ENCODE measurements around the gene RNF128. TPM values are rescaled to one million over a fixed set of nuclear protein-coding genes. Genes with fewer than 3 reads are reported as not detected.
A peak's percentile ranks its signal among the peaks of the same experiment; 100 is the strongest.

Gene RNF128
- not detected for total RNA-seq
- not detected for total RNA-seq (2013)

- WGBS (ENCODE audit: insufficient coverage): 4% methylated on average over 79 of the region's 79 CpGs
- no peak for ATAC-seq
These were observed at the start of gene RNF128 for GRCh38 chrX:106726485-106727437. RNF128 (plus strand) TSS chrX:106726701; CDS start chrX:106726914, 213 bp downstream.

GRCh38 chrX:106680716-106681115 lies 45.8 kb upstream of the RNF128 start:
- intact Hi-C loops (cut with micrococcal nuclease): no loop called here

More at GRCh38 chrX:106726485-106727437, at the start of gene RNF128:
- Mint-ChIP-seq H3K9me3 (no peaks in the 10 kb centered on the region), H3K27me3 (ENCODE audit: low read depth in 2 of 2) (peaks cover 32 to 34% of the 10 kb centered on the region in 2 donors), H3K4me1 (no peaks in the 10 kb centered on the region), H3K4me3 (no peak within 1 kb of the TSS), H3K36me3 (no peaks in the 10 kb centered on the region), H3K27ac (no peak within 1 kb of the TSS)
- Histone ChIP-seq H3K9me3 (ENCODE audit: control insufficient read depth, insufficient read depth, low read length) (no peaks in the 10 kb centered on the region), H3K27me3 (ENCODE audit: control insufficient read depth, insufficient read depth, low read length) (no peaks in the 10 kb centered on the region), H3K27ac (ENCODE audit: low read length) (no peak within 1 kb of the TSS), H3K4me3 (ENCODE audit: low read length) (no peak within 1 kb of the TSS), H3K4me1 (ENCODE audit: control insufficient read depth, insufficient read depth, low read length) (no peaks in the 10 kb centered on the region), H3K36me3 (ENCODE audit: control insufficient read depth, insufficient read depth, low read length) (no peaks in the 10 kb centered on the region)
- no peak for TF ChIP-seq CTCF (IDR thresholded peaks at IDR 0.05)
- intact Hi-C loops (cut with micrococcal nuclease): no loop called here
- DNase-seq: peak in 1 of 2 donors; percentile 10

GRCh38 chrX:106684207-106684606 lies 42.3 kb upstream of the RNF128 start:
- Mint-ChIP-seq H3K36me3 (peaks cover 6% of the 10 kb centered on the region), H3K4me1 (no peaks in the 10 kb centered on the region), H3K27me3 (ENCODE audit: low read depth in 2 of 2) (peaks cover 5 to 39% of the 10 kb centered on the region in 2 donors), H3K9me3 (peaks cover 0 to 3% of the 10 kb centered on the region in 2 donors), H3K4me3 (no peak overlapping the region), H3K27ac (no peak overlapping the region)
- ATAC-seq (no peak), DNase-seq (no peak)
- intact Hi-C loops (cut with micrococcal nuclease): no loop called here
- H3K4me1 ChIP-seq (ENCODE audit: control insufficient read depth, insufficient read depth, low read length): no peaks in the 10 kb centered on the region
- no peak overlapping the region for H3K4me3 ChIP-seq (ENCODE audit: low read length)
- no peaks in the 10 kb centered on the region for H3K9me3 ChIP-seq (ENCODE audit: control insufficient read depth, insufficient read depth, low read length)
- 97% methylated on average over 4 of the region's 4 CpGs for WGBS (ENCODE audit: insufficient coverage)
- no peaks in the 10 kb centered on the region for H3K27me3 ChIP-seq (ENCODE audit: control insufficient read depth, insufficient read depth, low read length)
- TF ChIP-seq CTCF (IDR thresholded peaks at IDR 0.05): no peak
- no peaks in the 10 kb centered on the region for H3K36me3 ChIP-seq (ENCODE audit: control insufficient read depth, insufficient read depth, low read length)
- no peak overlapping the region for H3K27ac ChIP-seq (ENCODE audit: low read length)

More at GRCh38 chrX:106680716-106681115, 45.8 kb upstream of the RNF128 start:
- no peak overlapping the region for H3K4me3 Mint-ChIP-seq
- ATAC-seq (no peak), DNase-seq (no peak)
- H3K9me3 Mint-ChIP-seq: peaks cover 0 to 3% of the 10 kb centered on the region in 2 donors
- Histone ChIP-seq H3K9me3 (ENCODE audit: control insufficient read depth, insufficient read depth, low read length) (no peaks in the 10 kb centered on the region), H3K4me3 (ENCODE audit: low read length) (no peak overlapping the region), H3K36me3 (ENCODE audit: control insufficient read depth, insufficient read depth, low read length) (no peaks in the 10 kb centered on the region), H3K27me3 (ENCODE audit: control insufficient read depth, insufficient read depth, low read length) (no peaks in the 10 kb centered on the region), H3K4me1 (ENCODE audit: control insufficient read depth, insufficient read depth, low read length) (no peaks in the 10 kb centered on the region), H3K27ac (ENCODE audit: low read length) (no peak overlapping the region)
- no peaks in the 10 kb centered on the region for H3K36me3 Mint-ChIP-seq
- peaks cover 0 to 12% of the 10 kb centered on the region in 2 donors for H3K27me3 Mint-ChIP-seq (ENCODE audit: low read depth in 2 of 2)
- 100% methylated on average over 1 of the region's 2 CpGs for WGBS (ENCODE audit: insufficient coverage)
- H3K27ac Mint-ChIP-seq: no peak overlapping the region
- no peaks in the 10 kb centered on the region for H3K4me1 Mint-ChIP-seq
- TF ChIP-seq CTCF (IDR thresholded peaks at IDR 0.05): no peak
